Mammary epithelial cell (primary cell): Measurements from ENCODE around the gene SIGLEC14.

Source experiments
- CTCF ChIP-seq, 2 donors: IDR thresholded peaks in 1 of 2; conservative IDR thresholded peaks in 1 of 2; 2 replicates each; pipeline ENCODE4 v1.5.1; 2011 to 2012; ENCODE audit warnings: inconsistent platforms in 2 of 2, low read length in 2 of 2, mild to moderate bottlenecking in 2 of 2, control low read depth in 1 of 2, low read depth in 1 of 2; ENCODE audit not compliant: insufficient read depth in 1 of 2; ENCODE audit errors: extremely low read depth in 1 of 2
- EZH2 ChIP-seq: IDR thresholded peaks from 2 replicates; pipeline ENCODE4 v1.6.1; 2012; ENCODE audit warnings: low read length, inconsistent platforms, borderline replicate concordance

DNA sequence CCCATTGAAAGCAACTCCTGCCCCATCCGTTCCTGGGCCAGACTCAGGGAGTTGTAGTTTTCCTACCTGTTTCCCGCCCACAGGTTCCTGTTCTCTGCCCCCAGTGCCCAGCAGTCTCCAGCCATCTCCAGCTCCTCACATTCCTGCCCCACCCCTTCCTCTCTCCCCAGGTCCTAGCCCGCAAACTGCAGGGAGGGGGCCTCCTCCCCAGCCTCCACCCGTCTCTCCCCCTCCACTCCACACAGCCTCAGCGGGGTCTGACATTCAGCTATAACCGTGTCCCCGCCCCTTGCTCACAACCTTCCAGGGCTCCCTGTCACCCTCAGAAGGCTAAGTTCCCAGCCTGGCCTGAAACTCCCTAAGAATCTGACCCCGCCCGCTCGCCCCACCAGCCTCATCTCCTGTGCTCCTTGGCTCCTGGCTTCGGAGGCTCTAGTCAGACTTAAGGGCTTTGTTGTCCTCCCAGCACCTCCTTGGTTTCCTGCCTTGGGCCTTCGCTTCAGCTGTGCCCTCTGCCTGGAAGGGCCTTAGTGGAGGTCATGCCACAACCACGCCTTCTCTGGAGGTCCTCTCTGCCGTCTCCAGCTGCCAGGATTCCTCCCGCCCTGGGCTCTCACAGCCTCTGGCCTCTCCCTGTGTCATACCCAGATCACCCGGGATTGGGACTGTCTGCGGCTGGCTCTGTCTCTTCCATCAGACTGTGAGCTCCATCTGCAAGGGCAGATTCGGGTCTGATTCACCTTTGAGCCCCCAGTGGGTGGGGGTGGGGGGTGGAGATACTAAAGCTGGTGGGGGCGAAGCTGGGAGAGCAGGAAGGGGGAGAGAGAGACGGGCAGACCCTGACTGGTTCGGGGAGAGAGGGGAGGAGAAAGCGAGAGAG lies 41.4 kb upstream of the SIGLEC14 start:
- no peak for TF ChIP-seq CTCF (conservative IDR thresholded peaks at IDR 0.05 in 1 of 2, IDR thresholded peaks at IDR 0.05 in 1 of 2; ENCODE audit: extremely low read depth in 1 of 2, insufficient read depth in 1 of 2, low read depth in 1 of 2, low read length in 2 of 2)
- no peak for TF ChIP-seq EZH2
